ENCODE measurements around the gene SLC43A3.

GRCh38 chr11:57440744-57441414 lies 14.0 kb upstream of the SLC43A3 start:
- TF ChIP-seq, protein P1, sequence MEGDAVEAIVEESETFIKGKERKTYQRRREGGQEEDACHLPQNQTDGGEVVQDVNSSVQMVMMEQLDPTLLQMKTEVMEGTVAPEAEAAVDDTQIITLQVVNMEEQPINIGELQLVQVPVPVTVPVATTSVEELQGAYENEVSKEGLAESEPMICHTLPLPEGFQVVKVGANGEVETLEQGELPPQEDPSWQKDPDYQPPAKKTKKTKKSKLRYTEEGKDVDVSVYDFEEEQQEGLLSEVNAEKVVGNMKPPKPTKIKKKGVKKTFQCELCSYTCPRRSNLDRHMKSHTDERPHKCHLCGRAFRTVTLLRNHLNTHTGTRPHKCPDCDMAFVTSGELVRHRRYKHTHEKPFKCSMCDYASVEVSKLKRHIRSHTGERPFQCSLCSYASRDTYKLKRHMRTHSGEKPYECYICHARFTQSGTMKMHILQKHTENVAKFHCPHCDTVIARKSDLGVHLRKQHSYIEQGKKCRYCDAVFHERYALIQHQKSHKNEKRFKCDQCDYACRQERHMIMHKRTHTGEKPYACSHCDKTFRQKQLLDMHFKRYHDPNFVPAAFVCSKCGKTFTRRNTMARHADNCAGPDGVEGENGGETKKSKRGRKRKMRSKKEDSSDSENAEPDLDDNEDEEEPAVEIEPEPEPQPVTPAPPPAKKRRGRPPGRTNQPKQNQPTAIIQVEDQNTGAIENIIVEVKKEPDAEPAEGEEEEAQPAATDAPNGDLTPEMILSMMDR (IDR thresholded peaks at IDR 0.05 in 2 of 3, conservative IDR thresholded peaks at IDR 0.05 in 1 of 3; ENCODE audit: insufficient read depth in 2 of 3, low read depth in 1 of 3, low read length in 3 of 3) = no peak
- TF ChIP-seq EZH2 (IDR thresholded peaks at IDR 0.05; ENCODE audit: borderline replicate concordance, low read depth, low read length) (no peak), TAF1 (IDR thresholded peaks at IDR 0.05; ENCODE audit: control insufficient read depth, extremely low read depth, insufficient read depth, low read length, severe bottlenecking) (no peak), DMBX1 (CRISPR knock-in tag; IDR thresholded peaks at IDR 0.05; ENCODE audit: borderline replicate concordance) (no peak), COPS2 (conservative IDR thresholded peaks at IDR 0.05) (no peak), RB1 (IDR thresholded peaks at IDR 0.05; ENCODE audit: low read depth) (no peak), TCF7 (IDR thresholded peaks at IDR 0.05; ENCODE audit: borderline replicate concordance) (no peak), TGIF2 (CRISPR knock-in tag; IDR thresholded peaks at IDR 0.05) (no peak), ZNF431 (CRISPR knock-in tag; IDR thresholded peaks at IDR 0.05) (no peak), GABPA (tag; conservative IDR thresholded peaks at IDR 0.05; ENCODE audit: low read depth) (no peak), ARID1B (IDR thresholded peaks at IDR 0.05) (no peak)
- TF ChIP-seq, protein P2, sequence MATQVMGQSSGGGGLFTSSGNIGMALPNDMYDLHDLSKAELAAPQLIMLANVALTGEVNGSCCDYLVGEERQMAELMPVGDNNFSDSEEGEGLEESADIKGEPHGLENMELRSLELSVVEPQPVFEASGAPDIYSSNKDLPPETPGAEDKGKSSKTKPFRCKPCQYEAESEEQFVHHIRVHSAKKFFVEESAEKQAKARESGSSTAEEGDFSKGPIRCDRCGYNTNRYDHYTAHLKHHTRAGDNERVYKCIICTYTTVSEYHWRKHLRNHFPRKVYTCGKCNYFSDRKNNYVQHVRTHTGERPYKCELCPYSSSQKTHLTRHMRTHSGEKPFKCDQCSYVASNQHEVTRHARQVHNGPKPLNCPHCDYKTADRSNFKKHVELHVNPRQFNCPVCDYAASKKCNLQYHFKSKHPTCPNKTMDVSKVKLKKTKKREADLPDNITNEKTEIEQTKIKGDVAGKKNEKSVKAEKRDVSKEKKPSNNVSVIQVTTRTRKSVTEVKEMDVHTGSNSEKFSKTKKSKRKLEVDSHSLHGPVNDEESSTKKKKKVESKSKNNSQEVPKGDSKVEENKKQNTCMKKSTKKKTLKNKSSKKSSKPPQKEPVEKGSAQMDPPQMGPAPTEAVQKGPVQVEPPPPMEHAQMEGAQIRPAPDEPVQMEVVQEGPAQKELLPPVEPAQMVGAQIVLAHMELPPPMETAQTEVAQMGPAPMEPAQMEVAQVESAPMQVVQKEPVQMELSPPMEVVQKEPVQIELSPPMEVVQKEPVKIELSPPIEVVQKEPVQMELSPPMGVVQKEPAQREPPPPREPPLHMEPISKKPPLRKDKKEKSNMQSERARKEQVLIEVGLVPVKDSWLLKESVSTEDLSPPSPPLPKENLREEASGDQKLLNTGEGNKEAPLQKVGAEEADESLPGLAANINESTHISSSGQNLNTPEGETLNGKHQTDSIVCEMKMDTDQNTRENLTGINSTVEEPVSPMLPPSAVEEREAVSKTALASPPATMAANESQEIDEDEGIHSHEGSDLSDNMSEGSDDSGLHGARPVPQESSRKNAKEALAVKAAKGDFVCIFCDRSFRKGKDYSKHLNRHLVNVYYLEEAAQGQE (IDR thresholded peaks at IDR 0.05; ENCODE audit: borderline replicate concordance) = no peak
- TF ChIP-seq, protein P2 (CRISPR knock-in tag; IDR thresholded peaks at IDR 0.05; ENCODE audit: low read depth) = no peak

Measured in K562 (cell line).